Gastrocnemius medialis (tissue), 4 donors: Measurements from ENCODE around the gene SRP9.
"Not testable (repeated sequence)": the region's sequence is repeated elsewhere in the genome, so short reads cannot be mapped to it uniquely, and the experiment has no call there.

Experiments
- POLR2A ChIP-seq, 2 donors: fragments of 450-650 bp; IDR thresholded peaks; one replicate each; pipeline ENCODE4 v1.6.1; 2017; ENCODE audit warnings: antibody characterized with exemption in 2 of 2, mild to moderate bottlenecking in 2 of 2, moderate library complexity in 2 of 2
- TF ChIP-seq, protein P1 (sequence below), 5 experiments: fragments of 450-650 bp in 3 of 5; fragments of 200-600 bp in 2 of 5; sonication (generic) in 2 of 5; IDR thresholded peaks in 4 of 5; conservative IDR thresholded peaks in 1 of 5; 1 replicate in 4 of 5; 2 replicates in 1 of 5; pipeline ENCODE4 v1.5.1; 2016 to 2019; ENCODE audit warnings: antibody characterized with exemption in 5 of 5, mild to moderate bottlenecking in 3 of 5, moderate library complexity in 3 of 5

DNA sequence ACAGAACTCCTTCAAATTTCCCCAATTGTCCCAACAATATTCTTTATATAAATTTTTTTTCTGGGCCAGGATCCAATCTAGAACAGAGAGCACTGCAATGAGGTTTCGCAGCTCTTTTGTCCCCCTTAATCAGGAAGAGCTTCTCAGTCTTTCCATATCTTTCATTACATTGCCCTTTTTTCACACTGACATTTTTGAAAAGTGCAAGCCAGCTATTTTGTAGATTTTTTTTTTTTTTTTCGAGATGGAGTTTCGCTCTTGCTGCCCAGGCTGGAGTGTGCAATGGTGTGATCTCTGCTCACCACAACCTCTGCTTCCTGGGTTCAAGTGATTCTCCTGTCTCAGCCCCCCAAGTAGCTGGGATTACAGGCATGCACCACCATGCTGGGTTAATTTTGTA, 29.1 kb downstream of the SRP9 start:
- TF ChIP-seq, protein P1, sequence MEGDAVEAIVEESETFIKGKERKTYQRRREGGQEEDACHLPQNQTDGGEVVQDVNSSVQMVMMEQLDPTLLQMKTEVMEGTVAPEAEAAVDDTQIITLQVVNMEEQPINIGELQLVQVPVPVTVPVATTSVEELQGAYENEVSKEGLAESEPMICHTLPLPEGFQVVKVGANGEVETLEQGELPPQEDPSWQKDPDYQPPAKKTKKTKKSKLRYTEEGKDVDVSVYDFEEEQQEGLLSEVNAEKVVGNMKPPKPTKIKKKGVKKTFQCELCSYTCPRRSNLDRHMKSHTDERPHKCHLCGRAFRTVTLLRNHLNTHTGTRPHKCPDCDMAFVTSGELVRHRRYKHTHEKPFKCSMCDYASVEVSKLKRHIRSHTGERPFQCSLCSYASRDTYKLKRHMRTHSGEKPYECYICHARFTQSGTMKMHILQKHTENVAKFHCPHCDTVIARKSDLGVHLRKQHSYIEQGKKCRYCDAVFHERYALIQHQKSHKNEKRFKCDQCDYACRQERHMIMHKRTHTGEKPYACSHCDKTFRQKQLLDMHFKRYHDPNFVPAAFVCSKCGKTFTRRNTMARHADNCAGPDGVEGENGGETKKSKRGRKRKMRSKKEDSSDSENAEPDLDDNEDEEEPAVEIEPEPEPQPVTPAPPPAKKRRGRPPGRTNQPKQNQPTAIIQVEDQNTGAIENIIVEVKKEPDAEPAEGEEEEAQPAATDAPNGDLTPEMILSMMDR (IDR thresholded peaks at IDR 0.05 in 4 of 5, conservative IDR thresholded peaks at IDR 0.05 in 1 of 5): not testable (repeated sequence)
- TF ChIP-seq POLR2A (IDR thresholded peaks at IDR 0.05): not testable (repeated sequence)
